ENCODE measurements around the gene DYSF.
"Not testable (repeated sequence)": the region's sequence is repeated elsewhere in the genome, so short reads cannot be mapped to it uniquely, and the experiment has no call there.

The DYSF gene

DNA sequence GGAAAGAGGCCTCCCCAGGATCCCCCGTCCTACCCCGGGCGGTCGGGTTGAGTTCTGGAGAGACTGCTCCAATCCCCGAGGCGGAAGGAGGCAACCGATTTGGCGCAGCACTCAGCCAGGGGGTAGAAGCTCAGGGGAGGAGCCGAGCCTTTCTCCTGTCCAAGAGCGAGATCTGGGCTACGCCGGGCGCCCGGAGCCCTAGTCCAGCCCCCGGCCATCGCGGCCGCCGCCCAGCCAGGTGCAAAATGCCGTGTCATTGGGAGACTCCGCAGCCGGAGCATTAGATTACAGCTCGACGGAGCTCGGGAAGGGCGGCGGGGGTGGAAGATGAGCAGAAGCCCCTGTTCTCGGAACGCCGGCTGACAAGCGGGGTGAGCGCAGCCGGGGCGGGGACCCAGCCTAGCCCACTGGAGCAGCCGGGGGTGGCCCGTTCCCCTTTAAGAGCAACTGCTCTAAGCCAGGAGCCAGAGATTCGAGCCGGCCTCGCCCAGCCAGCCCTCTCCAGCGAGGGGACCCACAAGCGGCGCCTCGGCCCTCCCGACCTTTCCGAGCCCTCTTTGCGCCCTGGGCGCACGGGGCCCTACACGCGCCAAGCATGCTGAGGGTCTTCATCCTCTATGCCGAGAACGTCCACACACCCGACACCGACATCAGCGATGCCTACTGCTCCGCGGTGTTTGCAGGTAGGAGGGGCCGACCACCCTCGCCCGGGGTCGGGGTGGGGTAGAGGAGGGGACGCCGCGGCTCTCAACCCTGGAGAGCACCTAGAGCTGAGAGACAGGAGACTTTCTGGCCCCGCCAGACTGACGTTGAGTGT lies at the start of gene DYSF:
TSS of gene DYSF (plus strand) at position 158 of the 817 bp plus-strand sequence.
- DNase-seq: no peak

- no peak for DNase-seq
These were observed 43.8 kb upstream of the DYSF start for GRCh38 chr2:71409611-71410010.

DNA sequence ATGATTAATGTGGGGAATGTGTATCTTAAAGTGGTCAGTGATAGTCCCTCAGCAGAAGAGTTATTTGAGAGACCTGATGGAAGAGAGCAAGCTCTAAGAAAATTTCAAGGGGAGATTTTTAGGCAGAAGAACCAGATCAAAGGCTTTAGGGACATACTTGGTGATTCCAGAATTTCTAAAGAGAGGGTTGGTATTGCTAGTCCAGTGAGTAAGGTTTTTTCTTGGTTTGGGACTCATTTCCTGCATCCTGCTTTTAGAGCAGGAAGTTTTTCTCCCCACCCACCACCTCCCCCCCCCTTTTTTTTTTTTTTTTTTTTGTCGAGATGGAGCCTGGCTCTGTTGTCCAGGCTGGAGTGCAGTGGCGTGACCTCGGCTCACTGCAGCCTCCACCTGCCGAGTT lies 42.7 kb upstream of the DYSF start:
- no peak for DNase-seq

- DNase-seq: peak; percentile 46 to 52
These were observed 36.5 kb upstream of the DYSF start for GRCh38 chr2:71416866-71417265.

GRCh38 chr2:71417300-71418202 lies 35.8 kb upstream of the DYSF start:
- DNase-seq: peak in 1 of 2 donors; percentile 18

- DNase-seq: no peak
These were observed 34.2 kb upstream of the DYSF start for GRCh38 chr2:71419145-71419544.

GRCh38 chr2:71419976-71420375 lies 33.4 kb upstream of the DYSF start:
- peak in 1 of 2 donors; percentile 8 for DNase-seq

DNA sequence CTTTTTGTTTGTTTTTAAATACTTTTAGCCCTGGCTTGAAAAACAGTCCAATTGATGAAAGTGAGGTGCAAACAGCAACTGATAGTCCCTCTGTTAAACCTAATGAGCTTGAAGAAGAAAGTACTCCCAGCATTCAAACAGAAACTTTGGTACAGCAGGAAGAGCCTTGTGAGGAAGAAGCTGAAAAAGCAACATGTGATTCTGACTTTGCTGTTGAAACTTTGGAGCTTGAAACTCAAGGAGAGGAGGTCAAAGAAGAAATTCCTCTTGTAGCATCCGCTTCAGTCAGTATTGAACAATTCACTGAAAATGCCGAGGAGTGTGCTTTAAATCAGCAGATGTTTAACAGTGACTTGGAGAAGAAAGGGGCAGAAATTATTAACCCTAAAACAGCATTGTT lies 30.6 kb upstream of the DYSF start:
- no peak for DNase-seq

DNA sequence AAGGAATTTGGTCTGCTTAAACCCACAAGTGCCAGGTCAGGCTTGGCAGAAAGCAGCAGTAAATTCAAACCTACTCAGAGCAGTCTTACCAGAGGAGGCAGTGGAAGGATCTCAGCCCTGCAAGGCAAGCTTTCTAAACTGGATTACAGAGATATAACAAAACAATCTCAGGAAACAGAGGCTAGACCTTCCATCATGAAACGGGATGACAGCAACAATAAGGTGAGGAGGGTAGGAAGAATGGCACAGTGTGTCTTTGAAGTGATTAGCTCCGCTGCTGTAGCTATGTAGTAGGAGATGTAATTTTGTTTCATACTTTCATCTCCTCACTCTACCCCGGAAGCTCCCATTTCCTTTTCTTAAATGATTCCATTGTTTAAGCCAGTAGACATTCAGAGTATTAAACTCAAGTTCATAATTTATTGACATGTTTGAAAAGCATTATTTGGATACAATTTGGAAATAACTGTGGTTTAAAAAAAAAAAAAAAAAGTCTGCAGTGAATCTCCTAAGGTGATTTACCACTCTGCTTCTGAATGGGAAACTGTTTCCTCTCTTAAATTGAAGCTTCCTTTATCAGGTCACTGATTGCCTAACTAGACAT lies 29.4 kb upstream of the DYSF start:
- no peak for DNase-seq

DNA sequence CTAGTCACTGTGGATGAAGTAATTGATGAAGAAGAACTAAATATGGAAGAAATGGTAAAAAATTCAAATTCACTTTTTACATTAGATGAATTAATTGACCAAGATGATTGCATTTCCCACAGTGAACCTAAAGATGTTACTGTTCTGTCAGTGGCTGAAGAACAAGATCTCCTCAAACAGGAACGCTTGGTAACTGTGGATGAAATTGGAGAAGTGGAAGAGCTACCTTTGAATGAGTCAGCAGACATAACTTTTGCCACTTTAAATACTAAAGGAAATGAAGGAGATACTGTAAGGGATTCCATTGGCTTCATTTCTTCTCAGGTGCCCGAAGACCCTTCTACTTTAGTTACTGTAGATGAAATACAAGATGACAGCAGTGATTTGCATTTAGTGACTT lies 26.6 kb upstream of the DYSF start:
- no peak for DNase-seq

- no peak for DNase-seq
These were observed 24.6 kb upstream of the DYSF start for GRCh38 chr2:71428472-71429383.

DNA sequence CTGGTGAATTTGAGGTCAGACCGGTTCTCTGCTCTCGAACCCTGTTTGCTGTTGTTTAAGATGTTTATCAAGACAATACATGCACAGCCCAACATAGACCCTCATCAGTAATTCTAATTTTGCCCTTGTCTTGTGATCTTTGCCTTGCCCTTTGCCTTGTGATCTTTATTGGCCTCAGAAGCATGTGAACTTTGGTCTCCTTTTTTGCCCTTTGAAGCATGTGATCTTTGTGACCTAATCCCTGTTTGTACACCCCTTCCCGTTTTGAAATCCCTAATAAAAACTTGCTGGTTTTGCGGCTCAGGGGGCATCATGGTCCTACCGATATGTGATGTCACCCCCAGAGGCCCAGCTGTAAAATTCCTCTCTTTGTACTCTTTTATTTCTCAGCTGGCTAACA lies 8.2 kb upstream of the DYSF start:
- DNase-seq: not testable (repeated sequence)

DNA sequence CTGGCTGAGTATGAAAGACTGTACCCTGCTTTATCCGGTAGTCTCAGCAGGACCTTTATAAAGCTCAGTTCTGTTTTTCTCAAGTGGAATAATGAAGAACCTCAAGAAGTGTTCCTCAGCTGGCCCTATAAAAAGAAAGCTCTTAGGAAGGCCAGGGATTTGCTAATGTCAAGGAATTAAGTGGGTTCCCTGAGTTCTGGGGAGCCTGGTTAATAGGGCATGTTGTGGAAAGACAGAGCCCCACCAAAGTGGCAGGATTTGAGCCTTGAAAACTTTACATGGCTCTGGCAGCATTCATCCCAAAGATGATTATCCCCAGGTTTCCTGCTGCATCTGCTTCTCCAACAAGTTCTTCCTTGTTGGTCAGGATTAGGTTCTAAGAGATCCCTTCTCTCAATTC lies 6.9 kb upstream of the DYSF start:
- DNase-seq: no peak

DNA sequence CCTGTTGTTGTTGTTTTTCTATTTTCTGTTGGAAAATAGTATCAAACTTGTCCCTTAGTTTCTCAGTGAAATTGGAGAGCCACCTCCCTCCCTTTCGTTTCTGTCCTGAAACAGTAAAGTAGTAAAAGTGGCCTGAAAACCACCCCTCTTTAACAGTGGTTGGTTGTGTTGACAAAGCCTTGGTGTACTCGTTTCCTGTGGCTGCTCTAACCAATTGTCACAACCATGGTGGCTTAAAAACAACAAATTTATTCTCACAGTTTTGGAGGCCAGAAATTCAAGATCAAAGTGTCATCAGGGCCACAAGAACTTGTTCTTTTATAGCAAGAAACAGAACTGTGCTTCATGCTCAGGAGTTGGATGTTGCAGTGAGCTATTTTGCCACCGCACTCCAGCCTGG lies 4.0 kb upstream of the DYSF start:
- peak in 1 of 2 donors; percentile 2 for DNase-seq

GRCh38 chr2:71451705-71452104 lies 1.7 kb upstream of the DYSF start:
- DNase-seq: no peak

- peak; percentile 10 to 47 for DNase-seq
These were observed 796 bp upstream of the DYSF start for GRCh38 chr2:71452565-71452964.

DNA sequence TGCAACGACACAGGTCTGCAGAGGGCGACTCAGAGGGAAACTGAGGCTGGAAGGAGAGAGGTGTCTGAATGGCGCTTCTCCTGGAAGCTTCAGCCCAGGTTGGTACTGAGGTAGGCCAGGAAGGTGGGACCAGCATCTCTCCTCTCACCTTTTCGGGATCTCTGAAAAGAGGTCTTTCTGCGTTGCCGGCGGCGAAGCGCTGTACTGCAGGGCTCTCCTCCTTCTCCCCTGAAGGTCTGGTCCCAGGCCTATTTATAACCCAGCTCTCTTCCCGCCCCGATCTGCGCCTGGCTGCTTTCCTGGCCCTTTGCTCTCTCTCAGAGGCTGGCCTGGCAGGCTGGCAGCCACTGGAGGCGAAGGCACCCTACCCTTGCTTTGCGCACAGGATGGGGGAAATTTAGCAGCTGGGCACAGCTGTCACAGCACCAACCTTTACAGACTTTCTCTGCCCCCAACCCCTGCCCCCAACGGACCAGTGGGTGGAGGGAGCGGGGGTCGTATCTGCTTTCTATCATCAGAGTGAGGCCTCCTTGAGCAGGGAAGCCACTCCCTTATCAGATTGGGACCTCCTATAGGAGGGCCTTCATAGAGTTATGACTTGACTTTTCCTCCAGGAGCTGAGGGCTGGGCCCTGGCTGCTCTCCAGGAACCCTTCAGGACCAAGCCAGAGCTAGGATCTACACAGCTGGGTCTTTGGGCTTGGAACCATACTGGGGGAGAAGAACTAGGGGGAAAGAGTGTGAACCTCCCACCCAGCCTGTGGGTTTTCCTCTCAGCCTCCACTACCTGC lies 1.1 kb downstream of the DYSF start:
- DNase-seq: no peak

GRCh38 chr2:71455011-71455740 lies 1.8 kb downstream of the DYSF start:
- no peak for DNase-seq

- no peak for DNase-seq
These were observed 2.6 kb downstream of the DYSF start for GRCh38 chr2:71455741-71456569.

GRCh38 chr2:71456617-71457016 lies 3.3 kb downstream of the DYSF start:
- no peak for DNase-seq
